Embryonic facial prominence (tissue), 1 donor: ENCODE results near the gene KCNJ10.
"Not testable (repeated sequence)": the region's sequence is repeated elsewhere in the genome, so short reads cannot be mapped to it uniquely, and the experiment has no call there.

ENCODE experiments used
- DNase-seq: peaks from one replicate; pipeline ENCODE4 v3.0.0-alpha.2; 2016; ENCODE audit errors: extremely low spot score

The KCNJ10 gene

DNA sequence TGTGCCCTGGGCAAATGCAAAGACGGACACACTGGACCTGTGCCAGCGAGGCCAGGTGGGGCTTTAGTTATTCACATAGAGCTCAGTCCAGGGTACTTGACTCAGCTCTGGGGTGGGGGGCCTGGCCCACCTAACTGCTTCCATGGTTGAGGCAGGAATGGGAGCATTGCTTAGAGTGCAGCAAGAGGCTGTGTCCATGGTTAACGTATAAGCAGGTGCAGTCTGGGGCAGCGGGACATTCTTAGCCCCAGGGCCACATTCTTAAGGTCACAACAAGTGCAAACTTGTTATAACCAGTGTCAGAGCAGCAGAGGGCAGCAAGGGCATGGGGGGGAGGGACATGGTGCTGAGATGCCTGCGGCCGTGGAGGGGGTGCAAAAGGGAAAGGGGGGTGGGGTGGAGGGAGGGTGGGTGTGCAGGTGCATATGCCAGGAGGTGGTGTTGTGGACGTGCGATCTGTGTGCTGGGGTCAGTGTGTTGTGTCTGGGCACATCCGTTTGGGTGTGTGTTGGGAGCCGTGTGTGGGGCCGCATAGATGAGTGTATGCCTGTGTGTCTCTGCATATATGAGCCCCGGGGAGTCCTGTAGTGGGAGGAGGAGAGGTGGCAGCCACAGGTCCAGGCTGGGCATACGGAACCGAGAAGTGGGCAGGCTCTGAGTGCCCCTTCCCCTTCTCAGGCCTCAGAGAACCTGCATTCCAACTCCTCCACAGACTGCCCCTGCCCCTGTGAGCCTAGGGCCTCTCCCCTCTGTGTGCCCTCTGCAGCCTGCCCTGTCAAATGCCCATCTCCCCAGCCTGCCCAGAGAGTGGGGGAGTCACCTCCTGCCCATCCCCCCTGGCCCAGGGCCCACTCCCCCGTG is 8.4 kb downstream of the KCNJ10 start:
- no peak for DNase-seq

GRCh38 chr1:160058087-160058486 is 11.9 kb downstream of the KCNJ10 start:
- DNase-seq = no peak

DNA sequence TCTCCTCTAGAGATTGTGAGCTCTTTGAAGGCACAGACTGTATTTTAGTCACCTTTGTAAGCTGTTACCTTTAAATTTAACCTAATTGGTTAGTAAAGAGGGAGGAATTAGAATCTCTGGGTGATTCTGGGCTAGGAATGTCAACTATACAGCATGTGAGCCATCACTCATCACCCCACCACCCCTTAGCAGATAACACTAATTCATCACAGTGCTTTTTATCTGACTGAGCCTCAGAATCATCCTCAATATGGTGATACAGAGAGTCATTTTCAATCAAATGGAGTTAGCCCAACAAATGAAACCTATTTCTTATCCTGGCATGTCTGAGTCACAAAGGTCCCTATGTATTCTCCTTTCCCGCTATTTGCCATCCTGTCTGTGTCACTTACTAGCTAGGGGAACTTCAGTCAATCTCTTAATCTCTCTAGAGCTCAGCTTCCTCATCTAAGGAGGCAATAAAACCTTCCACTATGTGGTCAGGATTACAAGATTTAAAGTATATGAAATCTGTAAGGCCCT is 13.3 kb downstream of the KCNJ10 start:
- no peak for DNase-seq

- DNase-seq = no peak
Measured at GRCh38 chr1:160053548-160054365, 16.2 kb downstream of the KCNJ10 start.

GRCh38 chr1:160052936-160053335 is 17.0 kb downstream of the KCNJ10 start:
- no peak for DNase-seq

DNA sequence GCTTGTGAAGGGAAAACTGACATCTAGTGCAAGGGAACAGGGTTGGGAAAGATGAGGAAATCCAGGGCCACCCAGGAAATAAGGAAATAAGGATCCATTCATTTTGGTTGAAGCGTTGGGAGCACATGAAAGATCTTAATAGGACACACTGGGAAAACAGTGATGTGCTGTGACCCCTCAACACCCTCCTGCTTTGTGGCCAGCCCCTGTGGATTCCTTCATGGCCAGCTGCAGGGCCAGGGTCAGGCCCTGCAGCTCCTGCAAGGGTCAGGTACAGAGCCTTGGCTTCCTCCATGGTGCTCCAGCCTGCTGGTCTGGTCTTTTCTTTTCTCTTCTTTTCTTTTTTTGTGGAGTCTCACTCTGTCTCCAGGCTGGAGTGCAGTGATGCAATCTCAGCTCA is 19.3 kb downstream of the KCNJ10 start:
- no peak for DNase-seq

DNA sequence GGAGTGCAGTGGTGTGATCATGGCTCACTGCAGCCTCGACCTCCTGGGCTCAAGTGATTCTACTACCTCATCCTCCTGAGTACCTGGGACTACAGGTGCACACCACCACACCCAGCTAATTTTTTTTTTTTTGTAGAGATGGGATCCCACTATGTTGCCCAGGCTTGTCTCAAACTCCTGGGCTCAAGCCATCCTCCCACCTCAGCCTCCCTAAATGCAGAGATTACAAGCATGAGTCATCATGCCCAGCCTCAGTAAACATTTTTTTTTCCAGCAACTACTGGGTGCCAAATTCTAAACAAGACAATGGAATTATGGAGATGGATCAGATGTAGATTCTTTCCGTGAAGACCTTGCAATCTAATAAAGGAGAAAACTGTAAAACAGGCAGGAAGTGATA is 19.8 kb downstream of the KCNJ10 start:
- DNase-seq = not testable (repeated sequence)

DNA sequence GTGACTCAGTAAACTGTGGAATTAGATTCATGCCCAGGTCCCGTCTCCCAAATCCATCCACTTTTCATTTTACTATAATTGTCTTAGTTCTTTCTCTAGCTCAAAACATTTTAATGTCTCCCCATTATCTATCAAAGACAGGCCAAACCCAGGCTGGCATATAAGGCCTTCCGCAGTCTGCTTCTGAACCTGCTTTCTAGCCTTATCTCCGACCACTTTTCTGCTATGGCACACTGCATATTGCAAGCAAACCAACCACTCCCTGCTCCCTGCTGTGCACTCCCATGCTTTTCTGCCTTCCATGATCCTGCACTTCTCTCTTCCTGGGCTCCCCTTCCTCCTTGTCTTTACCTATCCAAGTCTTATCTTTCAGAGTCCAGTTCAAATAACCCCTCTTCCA is 20.9 kb downstream of the KCNJ10 start:
- no peak for DNase-seq

- DNase-seq = no peak
Measured at GRCh38 chr1:160048335-160048734, 21.6 kb downstream of the KCNJ10 start.

DNA sequence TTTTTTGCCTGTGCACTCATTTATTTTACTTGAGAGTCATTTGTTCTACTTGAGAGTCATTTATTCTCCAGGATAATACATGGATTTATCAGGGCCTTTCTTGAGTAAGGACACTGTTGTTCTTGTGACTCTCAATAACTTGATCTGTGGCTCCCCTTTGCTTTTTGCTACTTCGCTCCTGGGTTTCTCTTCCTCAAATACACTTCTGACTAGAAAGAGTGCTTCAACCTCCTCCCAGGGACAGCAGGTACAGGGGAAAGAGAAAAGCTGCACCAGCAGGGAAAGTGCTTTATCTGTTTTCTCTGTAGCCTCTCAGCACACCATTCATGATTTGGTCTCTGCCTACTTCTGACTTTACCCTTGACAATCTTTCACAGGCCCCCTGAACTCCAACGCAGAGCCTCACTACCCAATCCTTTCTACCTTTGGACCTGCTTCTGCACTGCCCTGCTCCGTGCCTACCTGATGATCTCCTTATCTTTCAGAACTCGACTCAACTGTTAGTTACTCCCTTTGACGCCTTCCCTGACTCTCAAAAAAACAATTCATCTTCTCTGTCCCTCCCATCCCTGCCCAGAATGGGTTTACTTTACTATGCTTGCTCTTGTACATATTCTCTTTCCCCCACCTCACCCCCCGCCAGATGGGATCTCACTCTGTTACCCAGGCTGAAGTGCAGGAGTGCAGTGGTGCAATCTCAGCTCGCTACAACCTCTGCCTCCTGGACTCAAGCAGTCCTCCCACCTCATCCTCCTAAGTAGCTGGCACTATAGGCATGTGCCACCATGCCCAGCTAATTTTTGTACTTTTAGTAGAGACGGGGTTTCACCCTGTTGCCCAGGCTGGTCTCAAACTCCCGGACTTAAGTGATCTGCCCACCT is 22.6 kb downstream of the KCNJ10 start:
- no peak for DNase-seq

- DNase-seq = no peak
Measured at GRCh38 chr1:160046494-160047110, 23.4 kb downstream of the KCNJ10 start.

- no peak for DNase-seq
Measured at GRCh38 chr1:160045653-160046052, 24.3 kb downstream of the KCNJ10 start.

DNA sequence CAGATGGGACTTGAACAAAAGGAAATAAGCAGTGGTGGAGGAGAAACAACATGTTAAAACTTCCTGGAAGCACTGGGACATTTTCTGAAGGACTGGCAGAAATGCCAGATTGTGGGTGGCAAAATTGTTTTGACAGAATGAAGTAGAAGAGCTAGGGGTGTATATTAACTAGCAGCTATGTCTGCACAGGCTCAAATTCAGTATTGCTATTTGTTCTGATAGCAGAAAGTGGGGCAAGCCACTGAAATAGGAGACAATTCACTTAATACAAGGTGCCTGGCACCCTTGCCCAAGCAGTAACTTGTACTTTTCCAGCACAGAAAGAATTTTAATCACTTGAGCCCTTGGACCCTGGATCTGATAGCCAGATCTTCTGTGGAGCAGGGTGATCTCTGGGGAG is 26.4 kb downstream of the KCNJ10 start:
- DNase-seq = no peak

DNA sequence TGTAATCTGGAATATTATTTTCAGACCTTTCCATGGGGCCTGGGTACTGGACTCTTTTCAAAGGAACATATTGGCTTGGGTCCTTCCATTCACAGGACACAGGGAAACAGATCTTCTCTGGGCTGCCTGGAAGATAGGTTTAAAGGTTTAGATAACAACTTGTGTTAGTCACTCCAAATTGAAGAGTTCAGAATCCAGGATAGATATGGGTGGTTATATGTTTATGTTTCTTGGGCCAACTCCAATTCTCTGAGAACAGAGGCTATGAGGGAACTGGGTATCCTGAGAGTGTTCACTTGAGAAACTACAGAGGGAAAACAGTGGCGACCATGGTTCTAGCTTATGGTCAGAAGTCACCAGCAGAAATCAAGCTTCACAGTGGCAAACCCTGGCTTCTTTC is 29.5 kb downstream of the KCNJ10 start:
- no peak for DNase-seq

- DNase-seq = no peak
Measured at GRCh38 chr1:160032165-160032820, 37.7 kb downstream of the KCNJ10 start.

DNA sequence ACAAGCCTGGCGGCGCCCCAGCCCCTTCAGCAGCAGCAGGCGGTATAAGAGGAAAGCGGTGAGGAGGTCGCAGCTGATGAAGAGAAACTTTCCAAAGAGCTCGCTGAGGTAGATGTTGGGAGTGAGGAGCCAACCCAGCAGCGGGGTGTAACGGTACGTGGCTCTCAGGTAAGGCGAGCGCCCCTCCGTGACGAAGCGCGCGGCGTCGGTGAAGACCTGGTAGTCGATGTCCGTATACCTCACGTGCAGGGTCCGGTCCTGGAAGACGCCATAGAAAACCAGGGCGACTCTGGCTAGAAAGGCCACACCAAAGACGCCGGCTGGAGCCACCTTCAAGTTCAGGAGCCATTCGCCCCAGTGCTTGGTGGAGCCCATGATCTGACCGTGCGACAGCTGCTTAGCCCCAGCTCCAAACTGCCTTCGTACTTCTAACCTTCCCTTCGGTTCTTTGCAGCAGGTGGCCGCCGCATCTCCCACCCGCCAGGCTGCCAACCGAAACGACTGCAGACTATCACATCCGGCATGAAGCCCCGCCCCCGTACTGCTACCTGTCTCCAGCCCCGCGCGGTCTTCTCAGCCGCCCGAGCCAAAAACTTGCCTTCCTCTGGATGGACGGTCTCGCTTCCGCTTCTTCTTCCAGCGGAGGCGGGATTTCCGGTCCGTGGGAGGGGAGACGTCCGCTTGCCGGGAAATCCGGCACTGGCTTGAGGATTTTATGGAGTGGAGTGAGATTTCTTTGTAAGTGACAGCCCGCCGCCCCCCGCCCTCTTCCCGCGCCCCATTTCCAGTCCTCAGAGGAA is 38.4 kb downstream of the KCNJ10 start, which contains the start of gene PIGM:
PIGM (minus strand) TSS at position 626 of the 800 bp plus-strand sequence; CDS start at position 375, 251 bp downstream.
- peak; percentile 80 for DNase-seq

DNA sequence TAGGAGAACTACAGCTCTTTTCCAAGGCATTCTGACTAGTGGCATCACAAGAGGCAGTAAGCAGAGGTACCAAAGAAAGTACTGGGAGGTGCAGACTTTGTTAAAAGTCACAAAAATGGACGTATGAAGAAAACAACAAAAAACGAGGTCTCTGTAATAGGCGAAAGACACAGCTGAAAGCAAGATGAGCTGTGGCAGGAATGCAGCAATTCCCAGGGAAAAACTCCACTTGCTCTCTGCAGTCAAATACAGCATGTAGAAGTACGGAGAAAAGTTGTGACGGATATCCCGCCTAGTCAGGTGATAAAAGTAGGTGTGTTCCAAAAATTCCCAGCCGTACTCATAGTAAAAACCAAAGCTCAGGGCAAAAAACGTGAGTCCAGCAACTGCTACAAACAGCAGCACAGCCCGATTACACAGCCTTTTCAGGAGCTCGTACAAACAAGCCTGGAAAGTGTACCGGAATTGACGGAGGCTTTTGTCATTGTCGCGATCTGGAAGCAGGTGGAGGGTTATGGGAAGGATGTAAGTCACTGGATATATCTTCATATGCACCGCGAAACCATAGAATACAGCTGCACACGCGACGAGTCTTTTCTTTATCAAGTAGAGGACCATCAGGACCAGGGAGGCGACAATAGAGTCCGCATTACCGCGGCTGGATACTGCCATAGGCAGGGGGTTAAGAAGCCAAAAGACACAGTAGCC is 39.1 kb downstream of the KCNJ10 start:
- DNase-seq = no peak

- DNase-seq = no peak
Measured at GRCh38 chr1:160028426-160028825, 41.5 kb downstream of the KCNJ10 start.

- no peak for DNase-seq
Measured at GRCh38 chr1:160025314-160025713, 44.6 kb downstream of the KCNJ10 start.
